Lower leg skin (tissue), 4 donors: ENCODE measurements around the gene TSSK1B. TPM values are rescaled to one million over a fixed set of nuclear protein-coding genes. Genes with fewer than 3 reads are reported as not detected.

Source experiments
- DNase-seq, 2 donors: peaks; one replicate each; pipeline ENCODE4 v3.0.0-alpha.2; 2019; ENCODE audit warnings: low spot score in 2 of 2
- H3K4me3 ChIP-seq: fragments of 200-600 bp; sonication (generic); 2 replicates; pipeline ENCODE4 v1.5.1; 2017; ENCODE audit warnings: mild to moderate bottlenecking, low read depth; ENCODE audit not compliant: poor library complexity, severe bottlenecking
- CTCF ChIP-seq, 3 donors: fragments of 450-650 bp; IDR thresholded peaks; one replicate each; pipeline ENCODE4 v1.5.1; 2016; ENCODE audit warnings: antibody characterized with exemption in 3 of 3, mild to moderate bottlenecking in 3 of 3, moderate library complexity in 2 of 3
- POLR2A ChIP-seq, 2 donors: fragments of 450-650 bp; IDR thresholded peaks; one replicate each; pipeline ENCODE4 v1.6.1; 2016 to 2017; ENCODE audit warnings: antibody characterized with exemption in 2 of 2, mild to moderate bottlenecking in 1 of 2, moderate library complexity in 1 of 2
- WGBS, 2 donors: methylation state at CpG; one replicate each; pipeline ENCODE4 v1.1.5; 2018; 5-methylcytosine and 5-hydroxymethylcytosine counted together
- intact Hi-C: fragments of 100-400 bp; cut with DNase I; formaldehyde crosslinking; loops from one replicate; pipeline ENCODE4 v1.15.0; 2023; ENCODE audit warnings: low total_unique reads
- total RNA-seq, 4 donors: library from RNA; depleted of rRNA; stranded (reverse); fragments of >200 nt; gene quantifications; one replicate each; pipeline ENCODE4 v1.1.0, GENCODE V29; 2016

Gene TSSK1B
- total RNA-seq, 4 donors from 2014 or later = 0.11 to 0.54 (median 0.42) TPM; not detected in 1

DNA sequence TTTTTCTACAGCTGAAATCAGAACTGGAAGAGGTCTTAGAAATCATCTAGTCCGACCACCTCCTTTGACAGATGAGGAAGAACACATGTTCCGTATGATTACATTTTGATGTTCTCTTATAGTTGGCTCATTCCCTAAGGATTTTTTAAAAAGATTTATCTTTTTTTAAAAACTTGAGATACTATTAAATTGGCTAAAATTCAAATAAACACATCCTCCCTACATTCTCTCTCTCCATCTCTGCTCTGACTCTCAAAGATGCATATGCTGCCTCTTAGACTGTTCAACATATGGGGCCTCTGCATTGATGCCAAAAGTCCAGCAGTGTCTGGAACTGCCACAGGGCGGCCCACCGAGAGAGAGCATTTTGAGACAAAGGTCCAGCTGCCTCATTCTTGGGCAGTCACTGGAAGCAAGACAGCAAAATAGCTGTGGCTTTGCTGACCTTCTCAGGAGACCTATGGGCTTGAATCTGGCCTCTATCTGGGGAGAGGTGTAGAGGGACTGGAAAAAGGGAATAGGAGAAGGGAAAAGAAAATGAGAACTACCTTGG lies 12.8 kb upstream of the TSSK1B start:
- DNase-seq = no peak
- intact Hi-C loops = no loop called here
- TF ChIP-seq CTCF (IDR thresholded peaks at IDR 0.05) (no peak), POLR2A (IDR thresholded peaks at IDR 0.05) (no peak)
- 71 to 76% methylated on average over 4 of the region's 4 CpGs for WGBS, 2 donors
- no peak overlapping the region for H3K4me3 ChIP-seq

- 52 to 61% methylated on average over 2 of the region's 2 CpGs for WGBS, 2 donors
- no peak for DNase-seq
- no peak overlapping the region for H3K4me3 ChIP-seq
- TF ChIP-seq CTCF (IDR thresholded peaks at IDR 0.05) = no peak
- no peak for TF ChIP-seq POLR2A (IDR thresholded peaks at IDR 0.05)
- intact Hi-C loops = no loop called here
Observed at GRCh38 chr5:113446358-113446927, 11.7 kb upstream of the TSSK1B start.

DNA sequence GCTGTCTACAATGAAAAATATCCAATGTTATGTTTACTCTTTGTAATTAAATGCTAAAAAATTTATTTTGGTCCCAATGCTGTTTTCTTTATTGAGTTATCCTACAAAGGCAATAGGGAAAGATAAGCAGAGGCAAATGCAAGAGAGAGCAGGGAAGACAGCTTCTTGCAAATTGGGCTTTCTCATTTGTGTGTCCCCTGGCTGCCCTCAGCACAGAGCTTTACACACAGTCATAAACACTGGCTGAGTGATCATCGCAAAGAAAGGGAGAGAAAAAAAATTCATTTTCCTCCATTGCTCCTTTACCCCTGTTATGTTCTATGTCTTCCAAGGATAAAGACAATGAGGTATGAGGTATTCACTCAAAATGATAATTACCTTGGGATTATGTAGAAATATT lies 2.3 kb upstream of the TSSK1B start:
- no peak for DNase-seq
- WGBS, 2 donors = 32 to 65% methylated on average over 1 of the region's 1 CpG

DNA sequence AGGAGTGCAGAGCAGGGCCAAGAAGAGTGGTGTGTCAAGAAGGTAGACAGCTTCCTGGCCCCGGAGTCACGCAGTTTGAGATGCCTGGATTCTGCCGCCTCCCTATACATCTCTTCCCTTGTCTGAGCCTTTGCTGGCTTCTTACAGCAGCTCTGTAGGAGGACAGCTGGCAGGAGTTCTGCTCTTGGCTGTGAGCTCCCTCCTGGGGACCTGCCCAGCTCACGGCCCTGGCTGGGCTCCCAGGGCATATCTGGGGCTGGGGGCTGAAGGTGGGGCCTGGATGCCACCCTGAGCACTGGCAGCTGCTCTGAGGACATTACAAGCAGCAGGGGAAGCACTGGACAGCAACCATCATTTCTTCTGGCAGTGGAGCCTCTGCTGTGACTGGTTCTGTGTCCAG lies 786 bp upstream of the TSSK1B start:
- TF ChIP-seq POLR2A (IDR thresholded peaks at IDR 0.05) (no peak), CTCF (IDR thresholded peaks at IDR 0.05) (no peak)
- DNase-seq = no peak
- intact Hi-C loops = no loop called here
- H3K4me3 ChIP-seq = no peak overlapping the region
- 54 to 57% methylated on average over 4 of the region's 4 CpGs for WGBS, 2 donors

More for the DNA sequence above, 2.3 kb upstream of the TSSK1B start:
- intact Hi-C loops = no loop called here
- TF ChIP-seq CTCF (IDR thresholded peaks at IDR 0.05) (no peak), POLR2A (IDR thresholded peaks at IDR 0.05) (no peak)
- no peak overlapping the region for H3K4me3 ChIP-seq

- WGBS, 2 donors = 94 to 97% methylated on average over 34 to 36 of the region's 38 CpGs
- intact Hi-C loops = no loop called here
- TF ChIP-seq CTCF (IDR thresholded peaks at IDR 0.05) = no peak
- no peak for TF ChIP-seq POLR2A (IDR thresholded peaks at IDR 0.05)
- no peak overlapping the region for H3K4me3 ChIP-seq
- DNase-seq = no peak
Observed at GRCh38 chr5:113433862-113434612, 752 bp downstream of the TSSK1B start.
